IPS-NIHi7 (cell line): ENCODE measurements around the gene POLD2.
A peak's percentile ranks its signal among the peaks of the same experiment; 100 is the strongest.

Source experiments
- DNase-seq: peaks from one replicate; pipeline ENCODE4 v3.0.0; 2012; ENCODE audit warnings: mixed read lengths; ENCODE audit errors: extremely low spot score

POLD2 gene

GRCh38 chr7:44082541-44083207 lies 40.7 kb downstream of the POLD2 start:
- DNase-seq, result peak; percentile 99

- no peak for DNase-seq
Measured at GRCh38 chr7:44081266-44081748, 42.0 kb downstream of the POLD2 start.

- DNase-seq, result no peak
Measured at GRCh38 chr7:44080686-44081265, 42.6 kb downstream of the POLD2 start.

- no peak for DNase-seq
Measured at GRCh38 chr7:44080118-44080517, 43.2 kb downstream of the POLD2 start.

- no peak for DNase-seq
Measured at GRCh38 chr7:44079331-44080021, 43.9 kb downstream of the POLD2 start.

- no peak for DNase-seq
Measured at GRCh38 chr7:44078521-44078920, 44.8 kb downstream of the POLD2 start.

GRCh38 chr7:44077681-44078091 lies 45.7 kb downstream of the POLD2 start:
- no peak for DNase-seq

- no peak for DNase-seq
Measured at GRCh38 chr7:44077061-44077460, 46.3 kb downstream of the POLD2 start.

- DNase-seq, result no peak
Measured at GRCh38 chr7:44076101-44076895, 47.0 kb downstream of the POLD2 start.

GRCh38 chr7:44075296-44076075 lies 47.9 kb downstream of the POLD2 start:
- no peak for DNase-seq

GRCh38 chr7:44074349-44074695 lies 49.0 kb downstream of the POLD2 start:
- DNase-seq, result no peak

- DNase-seq, result no peak
Measured at GRCh38 chr7:44073664-44074348, 49.5 kb downstream of the POLD2 start.

- DNase-seq, result peak; percentile 82
Measured at GRCh38 chr7:44072364-44073231, 50.8 kb downstream of the POLD2 start.

- DNase-seq, result no peak
Measured at GRCh38 chr7:44071726-44072363, 51.5 kb downstream of the POLD2 start.

- DNase-seq, result no peak
Measured at GRCh38 chr7:44068054-44068453, 55.3 kb downstream of the POLD2 start.

- DNase-seq, result no peak
Measured at GRCh38 chr7:44067064-44067951, 56.0 kb downstream of the POLD2 start.

GRCh38 chr7:44066494-44067063 lies 56.8 kb downstream of the POLD2 start:
- no peak for DNase-seq

GRCh38 chr7:44066111-44066460 lies 57.3 kb downstream of the POLD2 start:
- no peak for DNase-seq
